ENCODE data around the gene THAP10. TPM values are rescaled to one million over a fixed set of nuclear protein-coding genes. Genes with fewer than 3 reads are reported as not detected.
A peak's percentile ranks its signal among the peaks of the same experiment; 100 is the strongest.

THAP10 gene
- total RNA-seq, 6 donors from 2014 or later: 1.6 to 4.0 (median 2.1) TPM

DNA sequence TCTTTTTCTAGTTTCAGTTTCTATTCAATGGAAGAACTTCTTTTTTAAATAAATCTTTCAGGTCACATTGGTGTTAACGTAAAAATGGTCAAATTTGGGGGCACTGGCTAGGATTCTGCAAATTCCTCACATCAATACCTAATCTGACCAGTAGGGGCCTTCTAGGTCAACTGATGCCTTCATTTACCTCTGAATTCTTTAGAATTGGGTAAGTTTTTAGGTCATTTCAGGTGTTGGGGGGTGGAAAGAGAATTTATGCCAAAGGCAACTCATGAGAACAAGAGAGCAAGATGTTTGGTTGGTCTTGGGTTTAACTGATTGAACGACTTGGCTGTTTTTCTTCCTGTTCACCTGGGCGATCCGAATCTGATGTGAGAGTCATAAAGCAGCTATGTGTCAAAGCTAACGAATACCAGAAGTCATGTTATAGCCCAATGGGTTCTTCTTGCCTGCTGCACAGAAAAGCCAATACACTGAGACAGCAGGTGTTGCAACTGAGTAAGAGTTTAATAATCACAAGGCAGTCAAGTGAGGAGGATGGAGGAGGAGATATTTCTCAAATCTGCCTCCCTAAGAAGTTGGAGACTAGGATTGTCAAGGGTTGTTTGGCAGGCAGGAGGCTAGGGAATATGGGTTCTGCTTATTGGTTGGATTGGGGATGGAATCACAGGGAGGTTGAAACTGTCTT is 15.7 kb upstream of the THAP10 start:
- H3K27me3 ChIP-seq: no peaks in the 10 kb centered on the region
- peaks cover 0 to 32% (median 5%) of the 10 kb centered on the region in 4 donors for H3K36me3 ChIP-seq
- no peak for DNase-seq
- no peak overlapping the region for H3K4me3 ChIP-seq
- H3K9me3 ChIP-seq: peaks cover 6 to 16% (median 10%) of the 10 kb centered on the region in 4 donors
- 96 to 98% methylated on average over 5 of the region's 5 CpGs for WGBS, 2 donors
- TF ChIP-seq, protein P1, sequence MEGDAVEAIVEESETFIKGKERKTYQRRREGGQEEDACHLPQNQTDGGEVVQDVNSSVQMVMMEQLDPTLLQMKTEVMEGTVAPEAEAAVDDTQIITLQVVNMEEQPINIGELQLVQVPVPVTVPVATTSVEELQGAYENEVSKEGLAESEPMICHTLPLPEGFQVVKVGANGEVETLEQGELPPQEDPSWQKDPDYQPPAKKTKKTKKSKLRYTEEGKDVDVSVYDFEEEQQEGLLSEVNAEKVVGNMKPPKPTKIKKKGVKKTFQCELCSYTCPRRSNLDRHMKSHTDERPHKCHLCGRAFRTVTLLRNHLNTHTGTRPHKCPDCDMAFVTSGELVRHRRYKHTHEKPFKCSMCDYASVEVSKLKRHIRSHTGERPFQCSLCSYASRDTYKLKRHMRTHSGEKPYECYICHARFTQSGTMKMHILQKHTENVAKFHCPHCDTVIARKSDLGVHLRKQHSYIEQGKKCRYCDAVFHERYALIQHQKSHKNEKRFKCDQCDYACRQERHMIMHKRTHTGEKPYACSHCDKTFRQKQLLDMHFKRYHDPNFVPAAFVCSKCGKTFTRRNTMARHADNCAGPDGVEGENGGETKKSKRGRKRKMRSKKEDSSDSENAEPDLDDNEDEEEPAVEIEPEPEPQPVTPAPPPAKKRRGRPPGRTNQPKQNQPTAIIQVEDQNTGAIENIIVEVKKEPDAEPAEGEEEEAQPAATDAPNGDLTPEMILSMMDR (IDR thresholded peaks at IDR 0.05): no peak
- no peak for TF ChIP-seq POLR2AphosphoS5 (IDR thresholded peaks at IDR 0.05)
- TF ChIP-seq POLR2A (IDR thresholded peaks at IDR 0.05): no peak
- TF ChIP-seq EP300 (IDR thresholded peaks at IDR 0.05): no peak
- no peak overlapping the region for H3K27ac ChIP-seq
- ATAC-seq (ENCODE audit: low FRiP score in 2 of 2): no peak
- no peaks in the 10 kb centered on the region for H3K4me1 ChIP-seq

DNA sequence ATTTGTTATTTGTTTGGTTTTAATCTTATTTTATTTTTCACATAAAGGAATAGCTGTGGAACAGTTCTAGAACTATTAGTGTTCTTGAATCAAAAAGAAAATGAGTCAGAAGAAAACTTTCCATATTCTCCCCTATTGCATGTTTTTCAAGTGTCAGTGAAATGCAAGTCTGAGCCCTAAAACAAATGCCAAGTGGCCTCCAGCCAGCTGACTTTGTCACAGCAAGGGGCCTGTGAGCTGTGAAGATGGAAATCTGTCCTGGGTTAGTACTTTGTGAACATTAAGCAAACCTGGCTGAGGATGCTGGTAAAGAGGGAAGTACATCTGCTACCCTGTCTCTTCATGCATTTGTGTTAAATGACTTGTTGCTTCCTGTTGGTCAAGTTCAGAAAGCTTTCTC is 14.6 kb upstream of the THAP10 start:
- ATAC-seq (ENCODE audit: low FRiP score in 2 of 2) (no peak), DNase-seq (no peak)
- TF ChIP-seq POLR2A (IDR thresholded peaks at IDR 0.05) (no peak), POLR2AphosphoS5 (IDR thresholded peaks at IDR 0.05) (no peak), EP300 (IDR thresholded peaks at IDR 0.05) (no peak)
- TF ChIP-seq, protein P1 (IDR thresholded peaks at IDR 0.05): no peak
- Histone ChIP-seq H3K4me1 (peaks cover 0 to 4% (median 0%) of the 10 kb centered on the region in 4 donors), H3K9me3 (peaks cover 6 to 16% (median 10%) of the 10 kb centered on the region in 4 donors), H3K4me3 (no peak overlapping the region), H3K27ac (no peak overlapping the region), H3K36me3 (peaks cover 0 to 32% (median 5%) of the 10 kb centered on the region in 4 donors), H3K27me3 (no peaks in the 10 kb centered on the region)

DNA sequence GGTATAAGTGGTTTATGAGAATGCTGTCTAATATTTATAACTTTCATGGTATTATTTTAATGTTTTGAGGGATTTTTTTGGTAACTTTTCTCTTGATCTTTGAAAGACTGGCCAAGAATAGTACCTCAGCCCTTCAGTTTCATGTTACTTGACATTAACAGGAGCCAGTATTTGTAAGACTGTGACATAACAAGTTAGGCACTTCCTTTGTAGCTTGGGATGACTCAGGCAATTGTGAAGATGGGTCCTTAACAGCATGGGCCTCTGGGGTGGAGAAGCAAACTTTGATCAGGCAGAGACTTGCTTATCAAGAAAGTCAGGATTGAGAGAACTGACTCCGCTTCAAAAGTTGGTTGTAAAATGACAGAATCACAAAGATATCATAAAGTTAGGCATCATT is 9.9 kb upstream of the THAP10 start:
- Histone ChIP-seq H3K27me3 (no peaks in the 10 kb centered on the region), H3K4me3 (no peak overlapping the region), H3K4me1 (peaks cover 0 to 5% (median 0%) of the 10 kb centered on the region in 4 donors), H3K36me3 (peaks cover 0 to 26% (median 2%) of the 10 kb centered on the region in 4 donors), H3K9me3 (peaks cover 0 to 2% (median 0%) of the 10 kb centered on the region in 4 donors), H3K27ac (peak overlapping the region in 1 of 4 donors; percentile 6)
- no peak for TF ChIP-seq POLR2A (IDR thresholded peaks at IDR 0.05)
- TF ChIP-seq POLR2AphosphoS5 (IDR thresholded peaks at IDR 0.05): no peak
- TF ChIP-seq EP300 (IDR thresholded peaks at IDR 0.05): no peak
- TF ChIP-seq, protein P1 (IDR thresholded peaks at IDR 0.05): no peak
- ATAC-seq (ENCODE audit: low FRiP score in 2 of 2) (no peak), DNase-seq (no peak)
- WGBS, 2 donors: 85 to 96% methylated on average over 1 of the region's 1 CpG

DNA sequence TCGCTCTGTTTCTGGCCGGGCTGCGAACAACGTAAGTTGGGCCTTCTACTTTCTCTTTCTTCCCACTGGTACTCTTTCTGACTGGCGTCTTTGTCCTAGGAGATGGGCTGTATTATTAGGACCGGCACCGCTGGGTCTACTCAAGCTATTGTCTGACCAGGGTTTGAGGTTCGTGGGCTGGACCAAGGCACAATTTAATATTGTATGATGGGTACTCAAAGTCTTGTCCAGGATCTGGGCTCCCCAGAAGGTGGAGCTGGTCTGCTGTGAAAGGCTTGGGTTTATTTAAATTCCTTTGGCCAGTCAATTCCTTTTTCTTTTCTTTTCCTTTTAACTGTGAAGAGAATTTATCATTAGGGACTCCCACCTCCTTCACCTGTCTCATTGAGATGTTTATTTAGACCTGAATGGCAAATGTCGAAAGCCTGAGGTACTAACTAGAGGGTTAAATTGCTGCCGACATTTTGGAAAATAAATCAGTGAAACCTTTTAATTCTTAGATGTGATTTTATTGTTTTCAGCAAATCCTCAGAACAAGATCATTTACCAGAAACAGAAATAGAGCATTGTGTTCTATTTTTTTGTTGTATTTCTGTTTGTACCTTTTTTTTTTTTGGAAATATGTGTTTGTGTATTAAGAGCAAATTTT is 803 bp upstream of the THAP10 start:
- WGBS, 2 donors: 4 to 5% methylated on average over 9 to 10 of the region's 10 CpGs
- Histone ChIP-seq H3K9me3 (no peaks in the 10 kb centered on the region), H3K27ac (peak overlapping the region; percentile 70 to 79 (median 76)), H3K4me3 (peak overlapping the region; percentile 66 to 88 (median 75)), H3K4me1 (peaks cover 6 to 13% (median 11%) of the 10 kb centered on the region in 4 donors), H3K36me3 (peaks cover 0 to 4% (median 0%) of the 10 kb centered on the region in 4 donors), H3K27me3 (no peaks in the 10 kb centered on the region)
- no peak for TF ChIP-seq POLR2A (IDR thresholded peaks at IDR 0.05)
- no peak for TF ChIP-seq POLR2AphosphoS5 (IDR thresholded peaks at IDR 0.05)
- TF ChIP-seq, protein P1 (IDR thresholded peaks at IDR 0.05): peak in 1 of 6 experiments; percentile 25
- peak in 1 of 2 donors; percentile 24 for DNase-seq
- peak; percentile 61 to 62 for ATAC-seq (ENCODE audit: low FRiP score in 2 of 2)

All from upper lobe of left lung (tissue), 6 donors.